T-helper 2 cell treated with Interferon-gamma antibody and Interleukin-4, amounts not matched to agents 100 ng/mL and 5 ng/mL, for 36 hours (primary cell): Measurements from ENCODE around the gene C2orf74. TPM values are rescaled to one million over a fixed set of nuclear protein-coding genes. Genes with fewer than 3 reads are reported as not detected.

Experiments
- intact Hi-C: fragments of 100-400 bp; cut with micrococcal nuclease; formaldehyde crosslinking; loops from one replicate; pipeline ENCODE4 v1.15.1; 2023
- total RNA-seq: library from RNA; stranded (reverse); gene quantifications from 2 replicates; pipeline ENCODE4 v1.2.3, GENCODE V29; 2022

Gene C2orf74
- total RNA-seq, 1 donor from 2014 or later: 2.9 TPM

- intact Hi-C loops: no loop called here
Measured at GRCh38 chr2:61210332-61210981, 48.5 kb downstream of the C2orf74 start.

GRCh38 chr2:61214171-61214570 is 52.2 kb downstream of the C2orf74 start:
- intact Hi-C loops: no loop called here

Other genes starting within 250 kb of the C2orf74 start
- 16.9 and 20.3 TPM in 2 replicates for gene PEX13, start 144.5 kb upstream of the C2orf74 start, total RNA-seq
- 6.1 and 7.6 TPM in 2 replicates for gene PUS10, start 143.9 kb upstream of the C2orf74 start, total RNA-seq
- 9.1 and 13.0 TPM in 2 replicates for gene SANBR, start 96.3 kb upstream of the C2orf74 start, total RNA-seq